H1 (cell line): ENCODE data around the gene UBP1. TPM values are rescaled to one million over a fixed set of nuclear protein-coding genes. Genes with fewer than 3 reads are reported as not detected.

Experiments
- CHD7 ChIP-seq: fragments of 300-600 bp; sonication (generic); IDR thresholded peaks from 2 replicates; pipeline ENCODE4 v1.7.1; 2012; ENCODE audit warnings: low read length, moderate library complexity, mild to moderate bottlenecking, inconsistent platforms; ENCODE audit not compliant: insufficient replicate concordance
- GABPA ChIP-seq: IDR thresholded peaks from 2 replicates; pipeline ENCODE4 v1.6.1; 2011; ENCODE audit warnings: mild to moderate bottlenecking, low read length, moderate library complexity, borderline replicate concordance; ENCODE audit not compliant: insufficient read depth
- HDAC2 ChIP-seq, 2 experiments: fragments of 300-600 bp in 1 of 2; sonication (generic) in 1 of 2; IDR thresholded peaks; 2 replicates each; pipeline ENCODE4 v1.6.1; 2011 to 2012; ENCODE audit warnings: low read depth in 2 of 2, low read length in 2 of 2, mild to moderate bottlenecking in 2 of 2, moderate library complexity in 2 of 2, borderline replicate concordance in 1 of 2, inconsistent platforms in 1 of 2
- JUND ChIP-seq: IDR thresholded peaks from 2 replicates; pipeline ENCODE4 v1.6.1; 2011; ENCODE audit warnings: mild to moderate bottlenecking, improper control_type of control experiment, low read length
- NANOG ChIP-seq: IDR thresholded peaks from 2 replicates; pipeline ENCODE4 v1.6.1; 2011; ENCODE audit warnings: low read length, low read depth, mild to moderate bottlenecking, inconsistent platforms; ENCODE audit not compliant: insufficient read depth, poor library complexity, severe bottlenecking
- PHF8 ChIP-seq: fragments of 200-600 bp; sonication (generic); conservative IDR thresholded peaks from 2 replicates; pipeline ENCODE4 v1.7.1; 2012; ENCODE audit warnings: low read depth, mild to moderate bottlenecking, inconsistent platforms, low read length, moderate library complexity
- TCF12 ChIP-seq: IDR thresholded peaks from 2 replicates; pipeline ENCODE4 v1.6.1; 2011; ENCODE audit warnings: low read depth, mild to moderate bottlenecking, low read length
- polyA plus RNA-seq, 7 experiments: library from polyadenylated mRNA; depleted of rRNA in 3 of 7; stranded (reverse) in 5 of 7; unstranded in 2 of 7; fragments of >200 nt in 5 of 7; fragments of 200-250 nt in 2 of 7; gene quantifications; 1 replicate in 5 of 7; 2 replicates in 1 of 7; 4 replicates in 1 of 7; pipeline versions ENCODE4 v1.2.1 to v1.2.3, GENCODE V29; 2011 to 2013; ENCODE audit warnings: missing spikeins in 2 of 7, mixed read lengths in 2 of 7
- total RNA-seq: library from RNA; stranded (reverse); fragmentation: NEBNext Ultra II Directional; extraction: Animal tissue kit (Norgen Biotek cat#: 25700); gene quantifications from 2 replicates; pipeline ENCODE4 v1.2.1, GENCODE V29; 2021
- TF ChIP-seq, protein P1 (sequence below), 3 experiments: IDR thresholded peaks; 1 replicate in 2 of 3; 2 replicates in 1 of 3; pipeline versions ENCODE4 v1.5.1 to v1.6.1; 2011; ENCODE audit warnings: low read length in 3 of 3, mild to moderate bottlenecking in 3 of 3, inconsistent platforms in 2 of 3, low read depth in 1 of 3, moderate library complexity in 1 of 3; ENCODE audit not compliant: insufficient read depth in 1 of 3; ENCODE audit errors: control extremely low read depth in 1 of 3

Gene UBP1
- total and polyA plus RNA-seq, 2 of the 8 experiments (the other 6 are each of a cell fraction or from before 2014, with no cell fraction given): 47.3 to 71.9 TPM

DNA sequence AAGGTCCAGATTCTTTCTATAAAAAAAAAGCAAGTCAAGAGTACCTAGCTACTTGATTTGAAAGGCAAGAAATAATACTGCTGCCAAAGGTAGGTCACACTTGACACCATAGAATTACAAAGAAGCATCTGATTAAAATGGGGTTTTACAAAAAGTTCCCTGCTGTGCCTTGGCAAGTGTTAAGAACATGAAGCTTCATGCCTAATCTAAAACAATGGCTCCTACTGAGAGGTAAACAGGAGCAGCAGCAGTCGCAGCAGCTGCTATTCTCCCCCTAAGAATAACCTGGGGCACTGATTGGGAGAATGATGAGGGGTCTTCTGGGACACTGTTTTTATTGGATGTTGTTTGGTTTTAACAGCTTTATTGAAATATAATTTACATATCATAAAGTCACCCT is 14.1 kb downstream of the UBP1 start (continued):
- TF ChIP-seq HDAC2 (IDR thresholded peaks at IDR 0.05; ENCODE audit: borderline replicate concordance in 1 of 2, low read depth in 2 of 2, low read length in 2 of 2) (peak in 1 of 2 experiments; percentile 96; a peak in 2 of 4 replicates), CHD7 (peak; percentile 95), JUND (0 out of 2 replicates have a peak, but pooled peaks have one; percentile 9), TCF12 (peak; percentile 95), PHF8 (no peak), NANOG (peak; percentile 98), GABPA (no peak)
- TF ChIP-seq, protein P1, sequence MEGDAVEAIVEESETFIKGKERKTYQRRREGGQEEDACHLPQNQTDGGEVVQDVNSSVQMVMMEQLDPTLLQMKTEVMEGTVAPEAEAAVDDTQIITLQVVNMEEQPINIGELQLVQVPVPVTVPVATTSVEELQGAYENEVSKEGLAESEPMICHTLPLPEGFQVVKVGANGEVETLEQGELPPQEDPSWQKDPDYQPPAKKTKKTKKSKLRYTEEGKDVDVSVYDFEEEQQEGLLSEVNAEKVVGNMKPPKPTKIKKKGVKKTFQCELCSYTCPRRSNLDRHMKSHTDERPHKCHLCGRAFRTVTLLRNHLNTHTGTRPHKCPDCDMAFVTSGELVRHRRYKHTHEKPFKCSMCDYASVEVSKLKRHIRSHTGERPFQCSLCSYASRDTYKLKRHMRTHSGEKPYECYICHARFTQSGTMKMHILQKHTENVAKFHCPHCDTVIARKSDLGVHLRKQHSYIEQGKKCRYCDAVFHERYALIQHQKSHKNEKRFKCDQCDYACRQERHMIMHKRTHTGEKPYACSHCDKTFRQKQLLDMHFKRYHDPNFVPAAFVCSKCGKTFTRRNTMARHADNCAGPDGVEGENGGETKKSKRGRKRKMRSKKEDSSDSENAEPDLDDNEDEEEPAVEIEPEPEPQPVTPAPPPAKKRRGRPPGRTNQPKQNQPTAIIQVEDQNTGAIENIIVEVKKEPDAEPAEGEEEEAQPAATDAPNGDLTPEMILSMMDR (IDR thresholded peaks at IDR 0.05; ENCODE audit: control extremely low read depth in 1 of 3, insufficient read depth in 1 of 3, low read depth in 1 of 3, low read length in 3 of 3): no peak
